HG03097 (cell line): Measurements from ENCODE around the gene HDAC10.
"Not testable (repeated sequence)": the region's sequence is repeated elsewhere in the genome, so short reads cannot be mapped to it uniquely, and the experiment has no call there.

Experiments used
- ATAC-seq: cut with Tn5 transposase; IDR thresholded peaks from one replicate; pipeline ENCODE4 v1.9.1; 2021; ENCODE audit not compliant: unreplicated experiment, low FRiP score

HDAC10 gene

DNA sequence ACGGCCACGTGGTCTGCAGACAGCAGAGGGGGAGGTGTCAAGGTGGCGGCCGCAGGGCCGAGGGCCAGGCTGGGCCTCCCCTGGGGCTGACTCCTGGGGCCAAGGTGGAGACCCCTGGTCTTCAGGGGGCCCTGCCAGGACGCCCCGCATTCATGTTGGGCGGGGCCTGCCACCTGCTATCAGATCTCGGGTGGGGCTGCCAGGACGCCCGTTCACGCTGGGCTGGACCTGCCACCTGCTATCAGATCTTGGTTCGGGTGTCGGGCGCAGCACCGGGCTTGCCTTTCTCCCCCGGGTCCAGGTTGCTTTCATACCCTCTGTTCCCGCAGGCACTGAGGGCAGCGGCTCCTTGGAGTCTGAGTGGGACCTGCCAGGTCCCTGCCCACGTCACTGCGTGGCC, 35.2 kb upstream of the HDAC10 start:
- ATAC-seq: no peak

DNA sequence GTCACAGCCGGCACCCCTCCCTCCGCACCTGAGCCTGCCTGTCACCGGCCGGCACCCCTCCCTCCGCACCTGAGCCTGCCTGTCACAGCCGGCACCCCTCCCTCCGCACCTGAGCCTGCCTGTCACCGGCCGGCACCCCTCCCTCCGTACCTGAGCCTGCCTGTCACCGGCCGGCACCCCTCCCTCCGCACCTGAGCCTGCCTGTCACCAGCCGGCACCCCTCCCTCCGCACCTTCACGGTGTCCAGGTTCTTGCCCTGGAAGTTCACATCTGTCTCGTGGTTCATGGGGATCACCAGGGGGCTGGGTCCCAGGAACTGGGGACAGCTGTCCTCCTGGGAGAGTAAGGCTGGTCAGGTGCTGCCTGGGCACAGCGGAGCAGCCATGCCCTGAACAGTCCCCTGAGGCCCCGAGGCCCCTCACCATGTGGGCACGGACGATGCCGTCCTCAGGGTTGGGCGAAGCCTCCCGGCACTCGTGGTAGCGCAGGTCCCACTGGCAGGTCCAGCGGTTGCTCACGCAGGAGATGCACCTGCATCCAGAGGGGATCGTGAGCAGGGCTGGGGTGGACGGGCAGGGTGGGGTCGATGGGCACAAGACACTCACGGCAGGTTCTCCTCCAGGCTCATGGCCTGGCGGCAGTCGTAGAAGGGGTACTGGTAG, 34.6 kb upstream of the HDAC10 start:
- ATAC-seq: no peak

DNA sequence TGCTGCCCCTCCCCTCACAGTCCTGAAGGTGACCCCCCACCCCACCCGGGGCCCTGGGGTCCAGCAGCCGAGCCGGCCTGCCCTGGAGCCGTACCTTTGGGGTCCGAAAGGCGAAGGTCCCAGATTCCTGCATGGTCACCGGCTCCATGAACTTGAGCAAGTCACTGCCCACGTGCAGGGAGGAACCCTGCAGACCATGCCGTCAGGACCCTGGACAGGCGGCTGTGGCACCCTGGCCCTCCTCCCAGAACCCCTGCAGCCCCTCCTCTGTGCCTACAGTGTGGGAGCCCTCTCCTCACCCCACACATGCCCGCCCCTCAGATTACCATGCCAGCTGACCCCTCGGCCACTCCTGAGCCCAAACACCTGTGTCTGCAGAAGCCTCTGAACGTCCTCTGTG, 33.4 kb upstream of the HDAC10 start:
- ATAC-seq: no peak

DNA sequence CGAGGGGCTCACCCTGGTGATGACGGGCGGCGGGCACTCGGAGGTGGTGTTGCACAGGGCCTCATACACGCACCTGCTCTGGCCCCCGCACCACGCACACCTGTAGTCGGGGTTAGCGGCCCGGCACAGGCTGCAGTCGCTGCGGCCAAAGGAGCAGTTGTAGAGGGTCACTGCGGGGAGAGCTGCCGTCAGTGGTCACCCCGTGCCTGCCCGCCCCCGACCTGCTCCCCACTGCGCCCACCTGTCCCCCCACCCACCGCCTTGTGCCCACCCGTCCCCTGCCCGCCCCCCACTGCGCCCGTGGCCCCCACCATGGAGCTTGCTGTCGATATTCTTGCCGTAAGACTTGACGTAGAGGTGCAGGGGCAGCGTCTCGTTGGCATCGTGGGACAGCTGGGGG, 32.8 kb upstream of the HDAC10 start:
- no peak for ATAC-seq

DNA sequence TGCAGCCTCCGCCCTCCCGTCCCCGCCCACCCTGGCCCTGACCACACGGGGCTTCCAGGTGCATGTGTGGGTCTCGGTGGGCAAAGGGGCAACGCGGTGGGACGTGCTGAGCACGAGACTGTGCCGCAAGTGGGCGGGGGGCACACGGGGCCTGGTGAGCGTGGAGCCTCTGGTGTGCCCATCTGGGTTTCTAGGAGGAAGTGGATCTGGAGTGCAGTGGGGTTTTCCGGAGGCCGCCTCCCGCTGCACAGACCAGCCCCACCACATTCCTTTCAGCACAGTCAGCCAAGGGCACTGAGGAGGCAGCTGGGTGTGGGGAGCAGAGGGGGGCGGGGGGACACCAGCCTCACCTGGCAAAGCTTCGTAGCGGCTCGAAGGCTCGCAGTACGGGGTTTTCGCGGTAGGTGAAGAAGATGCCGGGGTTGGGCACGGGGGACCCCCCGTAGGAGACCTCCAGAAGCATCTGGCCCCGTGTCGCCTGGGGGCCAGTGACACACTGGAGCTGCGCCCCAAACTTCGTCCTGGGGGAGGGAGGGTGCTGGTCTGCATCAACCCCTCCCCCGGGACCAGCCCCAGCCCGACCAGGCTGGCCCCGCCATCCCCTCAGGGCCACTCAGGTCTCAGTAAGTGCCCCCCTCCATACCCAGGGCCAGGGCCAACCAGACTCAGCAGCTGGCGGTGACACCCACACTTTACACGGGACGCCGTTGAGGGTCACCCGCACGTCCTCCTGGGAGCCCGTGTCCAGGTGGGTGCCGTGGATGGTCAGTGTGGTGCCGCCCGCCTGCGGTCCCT, 31.5 kb upstream of the HDAC10 start:
- no peak for ATAC-seq

DNA sequence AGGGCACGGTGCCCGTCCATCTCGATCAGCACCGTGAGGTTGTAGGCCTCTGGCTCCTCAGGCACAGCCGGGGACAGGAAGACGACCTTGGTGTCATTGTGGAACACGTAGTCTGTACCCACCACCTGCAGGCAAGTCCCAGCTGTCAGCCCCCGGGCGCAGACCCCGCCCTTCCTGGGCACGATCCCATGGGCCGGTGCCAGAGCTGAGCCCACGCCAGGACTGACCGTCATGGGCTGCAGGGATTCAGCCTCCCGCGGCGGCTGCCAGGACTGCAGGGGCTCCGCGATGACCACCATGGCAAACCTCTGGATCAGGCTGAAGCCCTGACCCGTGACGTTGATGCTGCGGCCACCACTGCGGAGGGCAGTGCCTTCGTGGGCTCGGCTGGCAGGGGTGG, 30.9 kb upstream of the HDAC10 start:
- ATAC-seq: no peak

DNA sequence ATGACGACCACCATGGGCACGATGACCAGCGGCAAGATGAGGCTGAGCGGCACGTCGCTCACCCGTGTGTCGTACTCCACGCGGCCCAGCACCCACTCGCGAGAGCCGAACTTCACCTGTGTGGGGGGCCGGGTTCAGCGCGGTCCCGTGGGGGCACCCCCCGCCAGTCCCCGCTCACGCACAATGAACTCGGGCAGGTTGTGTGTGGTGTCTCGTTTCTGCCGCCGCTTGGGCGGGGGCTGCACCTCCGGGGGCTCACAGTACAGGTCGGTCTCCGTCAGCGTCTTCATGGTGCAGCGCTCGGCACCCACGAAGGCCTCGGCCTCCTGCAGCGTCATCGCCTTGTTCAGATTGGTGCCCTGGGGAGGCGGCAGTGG, 30.3 kb upstream of the HDAC10 start:
- no peak for ATAC-seq

DNA sequence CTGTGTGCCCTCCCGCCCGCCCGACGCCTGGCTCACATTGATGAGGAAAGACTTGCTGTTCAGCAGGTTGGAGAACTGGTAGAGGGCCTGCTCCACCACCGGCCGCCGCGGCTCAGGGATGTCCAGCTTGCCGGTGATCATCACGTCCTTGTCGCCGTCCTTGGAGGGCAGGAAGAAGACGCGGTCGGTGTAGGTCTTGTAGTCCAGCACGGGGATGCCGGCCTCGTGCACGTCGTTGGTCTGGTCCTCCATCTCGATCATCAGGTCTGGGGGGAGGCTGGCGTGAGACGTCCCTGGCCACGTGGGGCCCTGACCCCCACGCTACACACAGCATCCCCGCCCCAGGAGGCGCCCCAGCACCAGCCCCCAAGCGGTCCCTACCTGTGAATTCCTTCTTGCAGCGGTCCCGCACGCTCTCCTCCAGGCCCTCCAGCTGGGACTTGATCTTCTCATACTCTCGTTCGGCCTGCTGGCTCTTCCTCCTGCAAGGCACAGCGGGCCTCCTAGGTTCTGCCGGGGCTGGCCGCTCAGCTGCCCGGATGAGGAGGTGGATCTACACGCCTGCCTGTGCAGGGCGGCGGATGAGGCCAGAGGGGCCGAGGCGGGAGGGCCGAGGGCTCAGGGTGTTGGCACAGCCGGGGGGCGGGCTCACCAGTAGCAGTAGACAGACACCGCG, 29.8 kb upstream of the HDAC10 start:
- ATAC-seq: no peak

DNA sequence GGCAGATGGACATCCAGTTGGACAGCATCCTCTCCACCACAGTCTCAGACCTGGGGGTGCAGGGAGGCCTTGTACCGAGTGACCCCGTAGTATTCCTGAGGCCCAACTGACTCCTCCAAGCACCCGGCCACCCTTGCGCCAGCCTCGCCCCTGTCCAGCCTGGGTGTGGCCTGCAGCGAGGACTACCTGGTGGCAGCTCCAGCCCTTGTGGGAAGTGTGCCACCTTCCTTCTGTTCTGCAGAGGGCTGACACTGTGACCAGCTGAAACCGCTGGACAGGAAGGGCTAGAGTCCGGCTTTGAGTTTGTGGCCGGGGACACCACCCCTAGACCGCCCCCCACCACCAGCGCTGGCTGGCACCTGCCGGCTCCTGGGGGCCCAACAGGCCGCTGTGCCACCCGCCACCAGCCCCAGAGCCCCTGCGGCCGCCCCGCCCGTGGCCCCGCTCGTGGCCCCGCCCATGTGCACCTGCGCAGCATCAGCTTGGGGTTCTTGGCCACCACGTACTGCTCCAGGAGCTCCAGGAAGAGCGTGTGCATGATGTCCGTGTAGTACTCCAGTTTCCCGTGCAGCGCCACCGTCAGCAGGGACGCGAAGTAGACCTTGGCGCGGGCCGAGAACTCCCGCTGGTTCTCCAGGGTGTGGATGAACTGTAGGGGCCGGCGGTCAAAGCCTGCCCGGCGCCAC, 29.1 kb upstream of the HDAC10 start:
- no peak for ATAC-seq

DNA sequence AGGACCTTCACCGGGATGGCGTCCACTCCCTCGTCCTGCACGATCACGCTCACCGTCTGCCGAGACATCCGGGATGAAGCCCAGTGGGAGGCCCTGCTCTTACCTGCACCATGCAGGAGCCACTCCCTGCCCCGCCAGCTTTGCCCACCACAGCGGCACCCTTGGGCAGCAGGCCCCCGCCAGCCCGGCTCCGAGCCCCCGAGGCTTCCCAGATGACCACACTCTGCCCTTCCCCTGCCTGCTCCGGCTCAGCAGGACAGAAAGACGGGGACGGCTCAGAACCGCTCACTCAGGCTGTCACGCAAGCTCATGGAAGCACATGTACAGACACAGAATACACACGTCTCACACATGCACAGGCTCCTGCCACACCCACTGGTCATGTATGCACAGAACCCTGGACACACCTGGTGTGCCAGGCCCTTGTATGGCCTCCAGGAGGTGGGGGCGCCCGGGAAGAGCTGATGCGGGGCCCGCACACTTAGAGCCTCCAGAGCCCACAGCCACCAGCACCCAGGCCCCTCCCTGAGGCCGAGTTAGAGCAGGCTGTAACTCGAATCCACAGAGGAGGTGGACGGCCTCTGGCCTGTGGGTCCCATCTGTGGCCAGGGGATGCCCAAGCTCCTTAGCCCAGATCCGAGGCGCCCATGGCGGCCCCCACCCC, 28.0 kb upstream of the HDAC10 start:
- no peak for ATAC-seq

DNA sequence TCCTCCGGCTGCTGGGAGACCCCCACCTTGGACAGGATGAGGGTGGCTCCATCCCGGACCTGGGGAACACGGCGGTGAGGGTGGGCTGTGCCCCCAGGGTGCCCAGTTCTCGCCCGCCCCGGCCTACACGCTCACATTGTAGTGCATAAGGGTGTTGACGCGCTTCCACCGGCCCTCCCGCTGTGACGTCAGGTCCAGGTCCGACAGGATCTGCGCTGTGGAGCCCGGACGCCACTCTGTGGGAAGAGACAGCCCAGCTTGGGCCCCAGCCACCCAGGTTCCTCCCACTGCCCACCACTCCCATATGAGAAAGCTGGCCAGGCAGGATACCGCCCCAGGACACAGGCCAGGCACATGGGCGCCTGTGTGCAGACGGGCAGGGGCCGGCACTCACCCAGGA, 27.4 kb upstream of the HDAC10 start:
- ATAC-seq: no peak

DNA sequence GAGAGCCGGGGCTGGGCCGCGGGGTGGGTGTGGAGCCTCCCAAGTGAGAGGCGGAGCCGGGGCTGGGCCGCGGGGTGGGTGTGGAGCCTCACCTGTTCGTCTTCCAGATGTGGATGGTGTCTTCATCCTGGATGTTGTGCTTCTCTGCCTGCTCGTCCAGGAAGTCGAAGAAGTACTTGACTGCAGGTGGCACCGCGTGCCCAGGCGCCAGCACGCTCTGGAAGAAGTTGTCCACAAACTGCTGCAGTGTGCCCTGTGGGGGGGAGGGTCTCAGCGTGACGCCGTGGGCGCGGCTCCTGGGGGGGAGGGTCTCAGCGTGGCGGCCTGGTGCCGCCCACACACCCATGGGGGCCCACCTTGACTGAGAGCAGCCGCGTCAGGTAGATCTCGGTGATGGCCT, 26.7 kb upstream of the HDAC10 start:
- no peak for ATAC-seq

DNA sequence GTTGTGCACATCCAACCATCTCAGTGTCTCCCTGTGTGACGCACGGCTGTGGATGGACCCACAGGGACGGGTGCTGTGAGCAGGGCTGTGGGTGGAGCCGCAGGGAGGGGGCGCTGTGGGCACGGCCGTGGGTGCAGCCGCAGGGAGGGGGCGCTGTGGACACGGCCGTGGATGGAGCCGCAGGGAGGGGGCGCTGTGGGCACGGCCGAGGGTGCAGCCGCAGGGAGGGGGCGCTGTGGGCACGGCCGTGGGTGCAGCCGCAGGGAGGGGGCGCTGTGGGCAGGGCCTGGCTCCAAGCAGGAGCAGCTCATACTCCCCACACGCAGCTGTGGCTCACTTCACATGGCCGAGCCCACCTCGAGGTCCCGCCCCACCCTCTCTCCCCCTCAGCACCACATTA, 25.1 kb upstream of the HDAC10 start:
- ATAC-seq: no peak

DNA sequence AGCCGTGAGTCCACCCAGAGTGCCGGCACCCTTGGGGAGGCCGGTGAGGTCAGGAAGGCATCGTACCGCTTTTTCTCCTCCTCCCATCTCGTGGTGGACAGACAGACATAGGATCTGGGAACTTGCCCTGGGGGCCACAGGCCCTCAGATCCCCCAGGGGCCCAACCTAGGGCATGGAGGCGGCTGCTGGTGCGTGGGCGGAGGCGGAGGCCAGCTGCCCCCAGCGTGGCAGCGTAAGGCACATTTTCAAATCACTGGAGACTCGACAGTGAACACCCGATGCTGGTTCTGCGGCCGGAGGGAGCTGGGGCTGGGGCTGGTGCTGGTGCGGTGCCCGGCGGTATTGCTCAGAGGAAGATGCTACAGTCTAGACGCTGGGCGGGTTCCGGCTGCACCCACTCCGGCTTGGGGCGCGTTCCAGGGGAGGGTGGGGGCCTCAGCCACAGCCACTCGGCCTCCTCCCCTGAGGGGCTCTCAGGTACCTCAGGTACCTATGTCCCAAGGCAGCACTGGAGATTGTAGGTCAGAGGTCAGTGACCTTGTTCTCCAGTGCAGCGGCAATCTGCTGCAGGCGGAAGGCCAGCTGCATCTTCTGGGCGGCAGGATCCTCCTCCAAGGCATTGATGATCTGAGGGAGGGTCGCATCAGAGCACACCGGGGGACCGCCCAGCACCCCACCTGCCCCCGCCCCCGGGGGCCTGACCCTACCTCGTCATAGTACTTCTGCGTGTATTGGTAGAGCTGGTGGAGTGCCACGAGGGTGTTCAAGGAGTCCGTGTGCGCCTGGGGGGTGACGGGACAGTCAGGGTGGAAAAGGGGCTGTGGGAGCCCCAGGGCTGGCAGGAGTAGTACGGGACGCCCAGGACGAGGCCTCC, 24.4 kb upstream of the HDAC10 start:
- no peak for ATAC-seq

DNA sequence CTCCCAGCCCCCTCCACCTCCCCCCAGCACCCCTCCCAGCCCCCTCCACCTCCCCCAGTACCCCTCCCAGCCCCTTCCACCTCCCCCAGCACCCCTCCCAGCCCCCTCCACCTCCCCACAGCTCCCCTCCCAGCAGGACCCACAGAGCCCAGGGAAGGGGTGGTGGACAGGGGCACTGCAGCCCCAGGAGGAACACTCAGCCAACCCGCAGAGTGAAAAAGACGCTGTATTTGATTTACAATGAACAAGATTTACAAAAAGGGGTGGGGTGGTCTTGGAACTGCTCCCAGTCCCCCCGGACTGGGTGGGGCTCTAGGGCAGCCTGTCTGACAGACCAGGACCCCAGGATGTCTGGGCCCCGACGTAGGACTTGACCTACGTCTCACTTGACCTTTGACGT, 23.7 kb upstream of the HDAC10 start:
- no peak for ATAC-seq

DNA sequence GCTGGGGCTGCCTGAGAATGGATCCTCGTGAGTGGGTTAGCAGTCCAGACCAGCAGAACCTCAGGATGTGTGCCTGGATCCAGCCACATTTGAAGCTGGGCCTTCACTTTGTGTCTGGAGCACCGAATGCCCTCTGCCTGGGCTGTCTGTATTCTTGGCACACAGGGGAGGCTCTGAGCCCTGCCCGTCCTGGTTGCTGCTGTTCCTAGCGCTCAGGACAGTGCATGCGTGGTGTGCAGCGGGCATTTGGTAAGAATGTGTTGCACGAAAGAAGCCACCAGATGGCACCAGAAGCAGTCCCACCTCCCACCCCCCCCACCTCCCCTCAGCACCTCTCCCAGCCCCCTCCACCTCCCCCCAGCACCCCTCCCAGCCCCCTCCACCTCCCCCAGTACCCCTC, 23.2 kb upstream of the HDAC10 start:
- ATAC-seq: no peak

DNA sequence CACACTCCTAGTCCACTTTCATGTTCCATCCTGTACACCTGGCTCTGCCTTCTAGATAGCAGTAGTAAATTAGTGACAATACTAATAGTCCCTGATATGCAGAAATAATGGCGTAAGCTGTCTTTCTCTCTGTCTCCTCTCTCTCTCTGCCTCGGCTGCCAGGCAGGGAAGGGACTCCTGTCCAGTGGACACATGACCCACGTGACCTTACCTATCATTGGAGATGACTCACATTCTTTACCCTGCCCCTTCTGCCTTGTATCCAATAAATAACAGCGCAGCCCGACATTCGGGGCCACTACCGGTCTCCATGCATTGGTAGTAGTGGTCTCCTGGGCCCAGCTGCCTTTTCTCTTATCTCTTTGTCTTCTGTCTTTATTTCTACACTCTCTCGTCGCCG, 22.7 kb upstream of the HDAC10 start:
- not testable (repeated sequence) for ATAC-seq

DNA sequence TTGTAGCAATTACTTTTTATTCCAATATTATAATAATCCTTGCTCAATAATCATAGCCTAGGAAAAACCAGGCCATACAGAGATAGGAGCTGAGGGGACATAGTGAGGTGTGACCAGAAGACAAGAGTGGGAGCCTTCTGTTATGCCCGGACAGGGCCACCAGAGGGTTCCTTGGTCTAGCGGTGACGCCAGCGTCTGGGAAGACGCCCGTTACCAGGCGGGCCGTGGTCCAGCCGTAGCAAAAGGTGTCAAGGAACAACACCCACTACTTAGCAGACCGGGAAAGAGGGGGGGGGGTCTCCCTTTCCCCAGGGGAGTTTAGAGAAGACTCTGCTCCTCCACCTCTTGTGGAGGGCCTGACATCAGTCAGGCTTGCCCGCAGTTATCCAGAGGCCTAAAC, 22.3 kb upstream of the HDAC10 start:
- ATAC-seq: not testable (repeated sequence)

DNA sequence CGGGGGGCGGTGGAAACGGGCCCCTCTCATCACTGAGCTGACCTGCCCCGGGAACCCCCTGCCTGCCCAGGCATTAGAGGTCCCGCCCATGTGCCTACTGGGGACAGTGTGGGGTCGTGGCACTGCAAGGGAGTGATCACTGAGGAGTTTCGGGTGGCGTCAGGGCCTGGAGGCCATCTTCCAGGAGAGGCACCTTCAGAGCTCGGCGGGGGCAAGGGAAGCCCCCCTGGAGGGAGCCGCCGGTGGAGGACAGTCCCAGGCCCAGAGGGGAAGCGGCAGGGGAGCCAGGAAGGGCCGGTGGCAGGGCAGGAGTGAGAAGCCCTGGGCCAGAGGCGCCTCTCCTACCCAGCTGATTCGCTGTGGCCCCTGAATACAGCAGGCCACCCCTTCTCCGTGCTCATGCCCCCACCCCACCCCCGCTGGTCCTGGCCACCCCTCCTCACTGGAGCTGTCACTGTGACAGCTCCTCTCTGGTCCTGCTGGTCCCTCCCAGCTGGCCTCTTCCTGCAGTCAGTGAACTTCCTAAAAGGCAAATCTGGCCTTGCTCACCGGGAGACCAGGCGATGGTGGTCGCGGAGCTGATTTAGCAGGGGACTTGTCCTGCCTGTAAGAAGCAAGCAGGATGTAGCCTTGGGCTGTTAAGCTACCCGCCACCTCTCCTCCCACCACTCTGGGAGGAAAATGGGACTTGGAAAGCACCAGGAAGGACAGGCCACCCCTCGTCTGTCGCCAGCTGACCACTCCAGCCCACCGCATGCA, 21.2 kb upstream of the HDAC10 start:
- ATAC-seq: no peak
